Ascending aorta (tissue), 2 donors: Measurements from ENCODE around the gene ADAM22. TPM values are rescaled to one million over a fixed set of nuclear protein-coding genes. Genes with fewer than 3 reads are reported as not detected.

Source experiments
- DNase-seq, 2 donors: peaks; one replicate each; pipeline ENCODE4 v3.0.0-alpha.2; 2019; ENCODE audit warnings: low spot score in 2 of 2
- H3K27ac ChIP-seq, 2 donors: fragments of 200-600 bp; sonication (generic); one replicate each; pipeline ENCODE4 v1.5.1; 2016 to 2017; ENCODE audit warnings: mild to moderate bottlenecking in 1 of 2
- H3K27me3 ChIP-seq: fragments of 200-600 bp; sonication (generic); one replicate; pipeline ENCODE4 v1.5.1; 2017
- H3K36me3 ChIP-seq, 2 donors: fragments of 200-600 bp; sonication (generic); one replicate each; pipeline ENCODE4 v1.5.1; 2016
- H3K4me1 ChIP-seq, 2 donors: fragments of 200-600 bp; sonication (generic); one replicate each; pipeline ENCODE4 v1.5.1; 2016 to 2017; ENCODE audit warnings: mild to moderate bottlenecking in 1 of 2
- H3K4me3 ChIP-seq, 2 donors: fragments of 200-600 bp; sonication (generic); one replicate each; pipeline ENCODE4 v1.5.1; 2016 to 2017; ENCODE audit warnings: mild to moderate bottlenecking in 1 of 2
- H3K9me3 ChIP-seq, 2 donors: fragments of 200-600 bp; sonication (generic); one replicate each; pipeline ENCODE4 v1.5.1; 2016
- intact Hi-C: fragments of 100-400 bp; cut with DNase I; formaldehyde crosslinking; loops from one replicate; pipeline ENCODE4 v1.15.1; 2023
- total RNA-seq: library from RNA; depleted of rRNA; stranded (reverse); fragments of >200 nt; gene quantifications from one replicate; pipeline ENCODE4 v1.1.0, GENCODE V29; 2016
- TF ChIP-seq, protein P1 (sequence below), 3 experiments: fragments of 200-600 bp in 2 of 3; fragments of 450-650 bp in 1 of 3; sonication (generic) in 2 of 3; IDR thresholded peaks; one replicate each; pipeline ENCODE4 v1.5.1; 2016 to 2019; ENCODE audit warnings: antibody characterized with exemption in 3 of 3, mild to moderate bottlenecking in 1 of 3, moderate library complexity in 1 of 3

ADAM22 gene
- total RNA-seq, 1 donor from 2014 or later = 0.85 TPM

- no peak overlapping the region for H3K27ac ChIP-seq
- no peaks in the 10 kb centered on the region for H3K36me3 ChIP-seq
- intact Hi-C loops = no loop called here
- TF ChIP-seq, protein P1, sequence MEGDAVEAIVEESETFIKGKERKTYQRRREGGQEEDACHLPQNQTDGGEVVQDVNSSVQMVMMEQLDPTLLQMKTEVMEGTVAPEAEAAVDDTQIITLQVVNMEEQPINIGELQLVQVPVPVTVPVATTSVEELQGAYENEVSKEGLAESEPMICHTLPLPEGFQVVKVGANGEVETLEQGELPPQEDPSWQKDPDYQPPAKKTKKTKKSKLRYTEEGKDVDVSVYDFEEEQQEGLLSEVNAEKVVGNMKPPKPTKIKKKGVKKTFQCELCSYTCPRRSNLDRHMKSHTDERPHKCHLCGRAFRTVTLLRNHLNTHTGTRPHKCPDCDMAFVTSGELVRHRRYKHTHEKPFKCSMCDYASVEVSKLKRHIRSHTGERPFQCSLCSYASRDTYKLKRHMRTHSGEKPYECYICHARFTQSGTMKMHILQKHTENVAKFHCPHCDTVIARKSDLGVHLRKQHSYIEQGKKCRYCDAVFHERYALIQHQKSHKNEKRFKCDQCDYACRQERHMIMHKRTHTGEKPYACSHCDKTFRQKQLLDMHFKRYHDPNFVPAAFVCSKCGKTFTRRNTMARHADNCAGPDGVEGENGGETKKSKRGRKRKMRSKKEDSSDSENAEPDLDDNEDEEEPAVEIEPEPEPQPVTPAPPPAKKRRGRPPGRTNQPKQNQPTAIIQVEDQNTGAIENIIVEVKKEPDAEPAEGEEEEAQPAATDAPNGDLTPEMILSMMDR (IDR thresholded peaks at IDR 0.05) = no peak
- H3K4me3 ChIP-seq = no peak overlapping the region
- no peak for DNase-seq
- H3K9me3 ChIP-seq = no peaks in the 10 kb centered on the region
- no peaks in the 10 kb centered on the region for H3K4me1 ChIP-seq
- no peaks in the 10 kb centered on the region for H3K27me3 ChIP-seq
Measured at GRCh38 chr7:87982116-87982515, 48.1 kb downstream of the ADAM22 start.

GRCh38 chr7:87984088-87984487, 50.0 kb downstream of the ADAM22 start:
- TF ChIP-seq, protein P1 (IDR thresholded peaks at IDR 0.05) = no peak
- Histone ChIP-seq H3K4me3 (no peak overlapping the region), H3K9me3 (no peaks in the 10 kb centered on the region), H3K4me1 (no peaks in the 10 kb centered on the region), H3K27ac (no peak overlapping the region), H3K27me3 (no peaks in the 10 kb centered on the region), H3K36me3 (no peaks in the 10 kb centered on the region)
- intact Hi-C loops = no loop called here
- DNase-seq = no peak

- no peaks in the 10 kb centered on the region for H3K4me1 ChIP-seq
- no peaks in the 10 kb centered on the region for H3K9me3 ChIP-seq
- H3K27ac ChIP-seq = no peak overlapping the region
- TF ChIP-seq, protein P1 (IDR thresholded peaks at IDR 0.05) = no peak
- no peak overlapping the region for H3K4me3 ChIP-seq
- no peaks in the 10 kb centered on the region for H3K36me3 ChIP-seq
- no peak for DNase-seq
- H3K27me3 ChIP-seq = no peaks in the 10 kb centered on the region
- intact Hi-C loops = no loop called here
Measured at GRCh38 chr7:87993269-87993668, 59.2 kb downstream of the ADAM22 start.

DNA sequence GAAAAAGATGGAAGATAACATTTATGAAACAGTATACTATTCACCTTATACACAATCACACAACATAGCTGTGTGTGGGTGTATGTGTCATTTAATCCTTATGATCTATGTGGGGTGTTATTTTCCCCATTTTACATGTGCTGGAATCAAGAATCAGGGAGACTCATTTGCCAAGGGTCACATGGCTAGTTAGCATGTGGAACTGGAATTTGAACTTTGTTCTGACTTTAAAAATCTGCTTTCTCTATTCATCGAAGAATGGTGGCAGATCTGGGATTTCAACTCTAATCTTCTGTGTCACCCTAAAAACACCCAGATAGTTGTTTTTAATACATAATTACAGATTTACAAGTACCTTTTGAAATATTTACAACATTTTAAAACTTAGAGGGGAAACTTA, 65.2 kb downstream of the ADAM22 start:
- Histone ChIP-seq H3K9me3 (no peaks in the 10 kb centered on the region), H3K27ac (no peak overlapping the region), H3K4me3 (no peak overlapping the region), H3K4me1 (no peaks in the 10 kb centered on the region), H3K27me3 (no peaks in the 10 kb centered on the region), H3K36me3 (no peaks in the 10 kb centered on the region)
- TF ChIP-seq, protein P1 (IDR thresholded peaks at IDR 0.05) = no peak
- DNase-seq = no peak
- intact Hi-C loops = no loop called here

DNA sequence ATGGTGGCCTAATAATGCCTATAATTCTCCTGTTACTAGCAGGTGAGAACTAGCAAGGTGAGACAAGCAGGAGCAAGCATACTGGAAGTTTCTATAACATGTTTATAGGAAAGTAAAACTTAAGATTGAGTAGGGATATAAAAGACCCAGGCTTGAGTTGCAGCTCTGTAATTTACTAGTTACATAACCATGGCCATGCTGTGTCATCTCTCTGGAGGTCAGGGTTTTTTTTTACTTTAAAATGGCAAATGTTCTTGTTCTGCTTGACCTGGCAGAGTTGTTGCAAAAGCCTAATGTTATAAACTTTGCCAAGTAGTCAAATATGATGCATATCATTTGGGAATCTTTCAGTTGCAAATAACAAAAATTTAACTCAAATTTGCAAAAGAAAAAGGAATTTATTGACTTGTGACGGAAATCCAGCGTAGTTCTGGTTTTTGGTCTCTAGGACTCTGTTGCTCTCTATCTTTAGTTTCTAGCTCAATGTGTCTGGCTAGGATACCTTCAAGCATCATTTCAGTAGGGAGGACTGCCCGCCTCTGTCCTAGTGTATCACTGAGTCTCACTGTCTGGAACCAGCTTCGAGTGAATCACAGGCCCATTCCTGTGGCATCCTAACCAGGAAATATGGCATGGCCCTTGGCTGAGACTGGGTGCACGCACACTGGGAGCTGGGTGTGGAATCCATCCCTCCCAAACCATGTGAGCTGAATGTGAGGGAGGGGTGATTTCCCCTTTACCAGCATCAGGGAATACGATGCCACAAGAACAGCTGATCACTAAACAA, 67.9 kb downstream of the ADAM22 start:
- Histone ChIP-seq H3K4me3 (no peak overlapping the region), H3K9me3 (no peaks in the 10 kb centered on the region), H3K4me1 (no peaks in the 10 kb centered on the region), H3K36me3 (no peaks in the 10 kb centered on the region), H3K27ac (no peak overlapping the region), H3K27me3 (no peaks in the 10 kb centered on the region)
- TF ChIP-seq, protein P1 (IDR thresholded peaks at IDR 0.05) = no peak
- intact Hi-C loops = no loop called here
- no peak for DNase-seq
